IMR-90 (cell line): ENCODE results near the gene SLC4A2. TPM values are rescaled to one million over a fixed set of nuclear protein-coding genes. Genes with fewer than 3 reads are reported as not detected.

ENCODE experiments used
- ATAC-seq: fragments of 200-7000 bp; cut with Tn5 transposase; 2 replicates; pipeline ENCODE4 v1.9.1; 2020; ENCODE audit warnings: low read depth, mild to moderate bottlenecking, moderate library complexity
- BruUV-seq: library from RNA; stranded (reverse); fragments of 400-500 nt; replicated peaks from 2 replicates; lab custom pipeline; 2021; lab: Mats Ljungman, UMichigan
- CTCF ChIA-PET: fragments of 300-600 bp; formaldehyde crosslinking; extraction: SDS; loops from one replicate; lab custom pipeline; 2021; ENCODE audit warnings: antibody characterized with exemption; lab: Yijun Ruan, JAX
- POLR2A ChIA-PET: fragments of 300-600 bp; sonication (Branson Sonifier 250); formaldehyde crosslinking; loops from one replicate; lab custom pipeline; 2022; ENCODE audit warnings: antibody characterized with exemption; ENCODE audit not compliant: unreplicated experiment; lab: Charles Lee
- DNase-seq: peaks from one replicate; pipeline ENCODE4 v3.0.0; 2013
- H2AFZ ChIP-seq: replicated peaks from 2 replicates; pipeline ENCODE3; 2013; ENCODE audit warnings: low read length, mild to moderate bottlenecking; ENCODE audit not compliant: poor library complexity
- H2AK5ac ChIP-seq: 2 replicates; pipeline ENCODE4 v1.6.1; 2013; ENCODE audit warnings: low read depth, low read length, inconsistent platforms
- H2AK9ac ChIP-seq: replicated peaks from 2 replicates; pipeline ENCODE3; 2013; ENCODE audit warnings: mild to moderate bottlenecking, low read depth, low read length, moderate library complexity; ENCODE audit not compliant: poor library complexity
- H2BK120ac ChIP-seq: 2 replicates; pipeline ENCODE4 v1.6.1; 2013; ENCODE audit warnings: low read depth, low read length, inconsistent platforms
- H2BK15ac ChIP-seq: 3 replicates; pipeline ENCODE4 v1.6.1; 2013; ENCODE audit warnings: low read depth, low read length, inconsistent platforms
- H2BK20ac ChIP-seq: 2 replicates; pipeline ENCODE4 v1.6.1; 2013; ENCODE audit warnings: low read depth, mild to moderate bottlenecking, inconsistent platforms, low read length, moderate library complexity
- H2BK5ac ChIP-seq: 2 replicates; pipeline ENCODE4 v1.6.1; 2013; ENCODE audit warnings: mild to moderate bottlenecking, low read depth, low read length, inconsistent platforms; ENCODE audit not compliant: poor library complexity, severe bottlenecking
- H3K14ac ChIP-seq: replicated peaks from 2 replicates; pipeline ENCODE4 v1.6.1; 2013; ENCODE audit warnings: low read depth, low read length, inconsistent platforms
- H3K18ac ChIP-seq: 2 replicates; pipeline ENCODE4 v1.6.1; 2013; ENCODE audit warnings: low read depth, low read length, control low read depth
- H3K23ac ChIP-seq: 2 replicates; pipeline ENCODE4 v1.6.1; 2013; ENCODE audit warnings: low read depth, low read length, inconsistent platforms
- H3K27ac ChIP-seq: 2 replicates; pipeline ENCODE4 v1.5.1; 2013; ENCODE audit warnings: mild to moderate bottlenecking, control low read depth, low read length; ENCODE audit not compliant: insufficient read depth
- H3K27me3 ChIP-seq: 2 replicates; pipeline ENCODE4 v1.6.1; 2013; ENCODE audit warnings: low read length; ENCODE audit not compliant: control insufficient read depth, insufficient read depth
- H3K36me3 ChIP-seq: 2 replicates; pipeline ENCODE4 v1.6.1; 2013; ENCODE audit warnings: low read length, mixed read lengths; ENCODE audit not compliant: control insufficient read depth, insufficient read depth
- H3K4ac ChIP-seq: 2 replicates; pipeline ENCODE4 v1.6.1; 2013; ENCODE audit warnings: low read depth, low read length, inconsistent platforms
- H3K4me1 ChIP-seq: 2 replicates; pipeline ENCODE4 v1.6.1; 2013; ENCODE audit warnings: low read length, mixed read lengths; ENCODE audit not compliant: control insufficient read depth, insufficient read depth
- H3K4me2 ChIP-seq: 2 replicates; pipeline ENCODE4 v1.6.1; 2013; ENCODE audit warnings: low read depth, mild to moderate bottlenecking, control low read depth, low read length, moderate library complexity
- H3K4me3 ChIP-seq: 2 replicates; pipeline ENCODE4 v1.5.1; 2013; ENCODE audit warnings: low read depth, mild to moderate bottlenecking, control low read depth, low read length, moderate library complexity; ENCODE audit not compliant: insufficient read depth
- H3K56ac ChIP-seq: 2 replicates; pipeline ENCODE4 v1.6.1; 2013; ENCODE audit warnings: low read length, inconsistent platforms; ENCODE audit not compliant: insufficient read depth; ENCODE audit errors: extremely low read depth
- H3K79me1 ChIP-seq, 2 experiments: 2 replicates each; pipeline ENCODE4 v1.6.1; 2013; ENCODE audit warnings: low read length in 2 of 2, inconsistent platforms in 1 of 2, low read depth in 1 of 2
- H3K9ac ChIP-seq: 2 replicates; pipeline ENCODE4 v1.6.1; 2013; ENCODE audit warnings: low read depth, low read length, control low read depth
- H3K9me1 ChIP-seq: 2 replicates; pipeline ENCODE4 v1.6.1; 2013; ENCODE audit warnings: low read length, inconsistent platforms; ENCODE audit not compliant: insufficient read depth
- H3K9me3 ChIP-seq: 2 replicates; pipeline ENCODE4 v1.6.1; 2013; ENCODE audit warnings: low read length; ENCODE audit not compliant: control insufficient read depth, insufficient read depth
- H4K20me1 ChIP-seq: 2 replicates; pipeline ENCODE4 v1.6.1; 2013; ENCODE audit warnings: low read length, inconsistent platforms; ENCODE audit not compliant: insufficient read depth
- H4K5ac ChIP-seq: 2 replicates; pipeline ENCODE4 v1.6.1; 2013; ENCODE audit warnings: mild to moderate bottlenecking, low read depth, low read length, control low read depth
- H4K8ac ChIP-seq, 2 experiments: 2 replicates each; pipeline ENCODE4 v1.6.1; 2013; ENCODE audit warnings: low read depth in 2 of 2, low read length in 2 of 2, control low read depth in 1 of 2, inconsistent platforms in 1 of 2
- H4K91ac ChIP-seq: 2 replicates; pipeline ENCODE4 v1.6.1; 2013; ENCODE audit warnings: low read depth, low read length, inconsistent platforms; ENCODE audit not compliant: insufficient read depth
- BHLHE40 ChIP-seq: fragments of 150-350 bp; IDR thresholded peaks from 2 replicates; pipeline ENCODE4 v1.6.1; 2016; ENCODE audit warnings: mild to moderate bottlenecking, low read depth, low read length
- CEBPB ChIP-seq: IDR thresholded peaks from 2 replicates; pipeline ENCODE4 v1.6.1; 2012; ENCODE audit warnings: low read depth, low read length, improper control_type of control experiment
- MAFK ChIP-seq: IDR thresholded peaks from 2 replicates; pipeline ENCODE4 v1.6.1; 2012; ENCODE audit warnings: low read depth, low read length, improper control_type of control experiment
- MAZ ChIP-seq: IDR thresholded peaks from 2 replicates; pipeline ENCODE4 v1.6.1; 2012; ENCODE audit warnings: low read depth, mild to moderate bottlenecking, low read length, improper control_type of control experiment, moderate library complexity, borderline replicate concordance
- RAD21 ChIP-seq: IDR thresholded peaks from 2 replicates; pipeline ENCODE4 v1.6.1; 2012; ENCODE audit warnings: low read length, improper control_type of control experiment
- WGBS, 2 experiments: methylation state at CpG; one replicate each; pipeline versions ENCODE4 v1.1.5 to v1.1.7; 2013; ENCODE audit warnings: missing lambda C conversion rate in 2 of 2; ENCODE audit not compliant: insufficient read length in 1 of 2; ENCODE audit errors: extremely low coverage in 2 of 2; 5-methylcytosine and 5-hydroxymethylcytosine counted together
- dilution Hi-C: fragments of 300-500 bp; cut with HindIII; formaldehyde crosslinking; loops from one replicate; pipeline ENCODE4 v1.14.3; 2018; ENCODE audit warnings: low sequenced_read_pairs; ENCODE audit not compliant: unreplicated experiment
- in situ Hi-C: fragments of 300-500 bp; cut with MboI; formaldehyde crosslinking; loops from 3 replicates; pipeline ENCODE4 v1.14.3; 2019; ENCODE audit warnings: low sequenced_read_pairs, inconsistent platforms, mixed read lengths
- intact Hi-C: fragments of 100-400 bp; cut with micrococcal nuclease; formaldehyde crosslinking; loops from 2 replicates; pipeline ENCODE4 v1.10.0; 2022
- polyA plus RNA-seq, 3 experiments: library from polyadenylated mRNA; depleted of rRNA; stranded (reverse); fragments of >200 nt; gene quantifications; 2 replicates each; pipeline ENCODE4 v1.2.3, GENCODE V29; 2012; ENCODE audit warnings: low replicate concordance in 1 of 3
- total RNA-seq: library from RNA; depleted of rRNA; stranded (reverse); fragments of >200 nt; gene quantifications from 2 replicates; pipeline ENCODE4 v1.2.3, GENCODE V29; 2012
- TF ChIP-seq, protein P1 (sequence below): fragments of 150-350 bp; IDR thresholded peaks from 2 replicates; pipeline ENCODE4 v1.6.1; 2016; ENCODE audit warnings: low read depth, mild to moderate bottlenecking, low read length, moderate library complexity, borderline replicate concordance
- TF ChIP-seq, protein P2 (sequence below): conservative IDR thresholded peaks from 2 replicates; pipeline ENCODE4 v1.5.1; 2012; ENCODE audit warnings: mild to moderate bottlenecking, low read depth, low read length, improper control_type of control experiment

SLC4A2 gene
- total and polyA plus RNA-seq, 2 of the 4 experiments (the other 2 are of a cell fraction), result 29.6 to 91.0 TPM

DNA sequence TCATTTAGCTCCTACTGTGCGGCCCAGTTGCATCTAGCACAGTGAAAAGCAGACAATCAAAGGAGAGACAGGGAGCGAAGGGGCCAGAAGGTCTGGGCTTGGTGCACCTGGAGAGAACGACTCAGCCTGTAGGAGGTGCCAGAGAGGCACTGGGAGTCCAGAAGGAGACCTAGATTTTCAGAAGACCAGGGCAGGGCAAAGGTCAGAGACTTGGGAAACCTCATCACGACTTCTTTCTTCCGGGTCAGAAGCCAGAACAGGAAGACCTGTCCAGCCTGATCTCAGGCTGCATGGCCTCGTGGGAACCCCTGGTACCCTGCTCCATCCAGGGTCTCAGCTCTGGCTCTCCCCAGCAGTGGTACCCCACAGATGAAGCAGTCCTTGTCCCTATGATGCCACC, 32.0 kb downstream of the SLC4A2 start:
- Histone ChIP-seq H3K4me2 (no peak overlapping the region), H3K27me3 (no peaks in the 10 kb centered on the region), H3K9me1 (peaks cover 15% of the 10 kb centered on the region), H3K36me3 (peaks cover 11% of the 10 kb centered on the region; the same call in 1 of the 2 replicates), H3K27ac (no peak overlapping the region), H3K79me1 (peaks cover 4 to 79% of the 10 kb centered on the region in 2 experiments; a peak in 2 of 4 replicates), H3K4me3 (no peak overlapping the region), H3K56ac (no peak overlapping the region), H4K8ac (no peak overlapping the region), H3K4me1 (peaks cover 24% of the 10 kb centered on the region), H3K9me3 (no peaks in the 10 kb centered on the region), H3K18ac (no peak overlapping the region), H3K9ac (no peak overlapping the region), H2BK20ac (no peak overlapping the region), H2AK5ac (no peak overlapping the region), H2AFZ (no peak overlapping the region), H2BK5ac (no peak overlapping the region), H2BK120ac (no peak overlapping the region), H4K5ac (no peak overlapping the region), H4K91ac (no peak overlapping the region), H4K20me1 (peaks cover 89% of the 10 kb centered on the region), H3K14ac (no peak overlapping the region), H2AK9ac (peak overlapping the region; percentile 44), H3K4ac (no peak overlapping the region), H2BK15ac (no peak overlapping the region), H3K23ac (no peak overlapping the region)
- BruUV-seq, result no TSS peak
- intact Hi-C loops (no loop called here), in situ Hi-C loops (no loop called here), dilution Hi-C loops (no loop called here)
- DNase-seq (no peak), ATAC-seq (no peak)
- POLR2A ChIA-PET, result no interaction called here
- 72% methylated on average over 2 of the region's 6 CpGs; no CpG with 5 or more reads in 1 of the 2 experiments for WGBS, 2 experiments
- CTCF ChIA-PET, result interaction anchor here (1.3 to 1.9 kb wide), 2 partner anchors 12 to 17 kb away, joined by 4 to 5 read pairs; no protein-coding TSS in a partner anchor
- no peak for TF ChIP-seq MAFK
- TF ChIP-seq, protein P1, sequence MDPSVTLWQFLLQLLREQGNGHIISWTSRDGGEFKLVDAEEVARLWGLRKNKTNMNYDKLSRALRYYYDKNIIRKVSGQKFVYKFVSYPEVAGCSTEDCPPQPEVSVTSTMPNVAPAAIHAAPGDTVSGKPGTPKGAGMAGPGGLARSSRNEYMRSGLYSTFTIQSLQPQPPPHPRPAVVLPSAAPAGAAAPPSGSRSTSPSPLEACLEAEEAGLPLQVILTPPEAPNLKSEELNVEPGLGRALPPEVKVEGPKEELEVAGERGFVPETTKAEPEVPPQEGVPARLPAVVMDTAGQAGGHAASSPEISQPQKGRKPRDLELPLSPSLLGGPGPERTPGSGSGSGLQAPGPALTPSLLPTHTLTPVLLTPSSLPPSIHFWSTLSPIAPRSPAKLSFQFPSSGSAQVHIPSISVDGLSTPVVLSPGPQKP, result no peak
- TF ChIP-seq BHLHE40, result no peak
- no peak for TF ChIP-seq CEBPB
- no peak for TF ChIP-seq MAZ
- TF ChIP-seq, protein P2, sequence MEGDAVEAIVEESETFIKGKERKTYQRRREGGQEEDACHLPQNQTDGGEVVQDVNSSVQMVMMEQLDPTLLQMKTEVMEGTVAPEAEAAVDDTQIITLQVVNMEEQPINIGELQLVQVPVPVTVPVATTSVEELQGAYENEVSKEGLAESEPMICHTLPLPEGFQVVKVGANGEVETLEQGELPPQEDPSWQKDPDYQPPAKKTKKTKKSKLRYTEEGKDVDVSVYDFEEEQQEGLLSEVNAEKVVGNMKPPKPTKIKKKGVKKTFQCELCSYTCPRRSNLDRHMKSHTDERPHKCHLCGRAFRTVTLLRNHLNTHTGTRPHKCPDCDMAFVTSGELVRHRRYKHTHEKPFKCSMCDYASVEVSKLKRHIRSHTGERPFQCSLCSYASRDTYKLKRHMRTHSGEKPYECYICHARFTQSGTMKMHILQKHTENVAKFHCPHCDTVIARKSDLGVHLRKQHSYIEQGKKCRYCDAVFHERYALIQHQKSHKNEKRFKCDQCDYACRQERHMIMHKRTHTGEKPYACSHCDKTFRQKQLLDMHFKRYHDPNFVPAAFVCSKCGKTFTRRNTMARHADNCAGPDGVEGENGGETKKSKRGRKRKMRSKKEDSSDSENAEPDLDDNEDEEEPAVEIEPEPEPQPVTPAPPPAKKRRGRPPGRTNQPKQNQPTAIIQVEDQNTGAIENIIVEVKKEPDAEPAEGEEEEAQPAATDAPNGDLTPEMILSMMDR, result peak; percentile 43
- TF ChIP-seq RAD21, result peak; percentile 38; the same call in 1 of the 2 replicates
